Lung (tissue), 12 donors: ENCODE measurements around the gene LAMB4. TPM values are rescaled to one million over a fixed set of nuclear protein-coding genes. Genes with fewer than 3 reads are reported as not detected.

Experiments used
- ATAC-seq: fragments of 200-7000 bp; cut with Tn5 transposase; one replicate; pipeline ENCODE4 v1.9.1; 2020; ENCODE audit warnings: moderate number of reproducible peaks; ENCODE audit not compliant: insufficient read depth, low FRiP score
- DNase-seq, 3 donors: peaks; one replicate each; pipeline ENCODE4 v3.0.0-alpha.2; 2013 to 2017
- H3K27ac ChIP-seq, 2 donors: one replicate each; pipeline ENCODE4 v1.5.1; 2013; ENCODE audit warnings: mild to moderate bottlenecking in 2 of 2, moderate library complexity in 2 of 2, control low read depth in 1 of 2, inconsistent platforms in 1 of 2, low read depth in 1 of 2, low read length in 1 of 2
- H3K27me3 ChIP-seq, 3 donors: one replicate each; pipeline ENCODE4 v1.5.1; 2013; ENCODE audit warnings: low read length in 2 of 3; ENCODE audit not compliant: control insufficient read depth in 3 of 3, insufficient read depth in 3 of 3
- H3K36me3 ChIP-seq, 4 donors: one replicate each; pipeline ENCODE4 v1.5.1; 2013; ENCODE audit warnings: low read length in 4 of 4, mild to moderate bottlenecking in 1 of 4, moderate library complexity in 1 of 4; ENCODE audit not compliant: control insufficient read depth in 4 of 4, insufficient read depth in 4 of 4
- H3K4me1 ChIP-seq, 5 donors: one replicate each; pipeline ENCODE4 v1.5.1; 2013; ENCODE audit warnings: low read length in 5 of 5, mild to moderate bottlenecking in 2 of 5, moderate library complexity in 1 of 5; ENCODE audit not compliant: control insufficient read depth in 5 of 5, insufficient read depth in 5 of 5
- H3K4me3 ChIP-seq: one replicate; pipeline ENCODE4 v1.5.1; 2013; ENCODE audit warnings: mild to moderate bottlenecking, control low read depth, moderate library complexity
- H3K9ac ChIP-seq, 2 donors: one replicate each; pipeline ENCODE4 v1.5.1; 2013; ENCODE audit warnings: low read length in 2 of 2, control low read depth in 1 of 2; ENCODE audit not compliant: insufficient read depth in 1 of 2
- H3K9me3 ChIP-seq, 4 donors: one replicate each; pipeline ENCODE4 v1.5.1; 2013; ENCODE audit warnings: low read length in 3 of 4, mild to moderate bottlenecking in 1 of 4, moderate library complexity in 1 of 4; ENCODE audit not compliant: control insufficient read depth in 4 of 4, insufficient read depth in 3 of 4
- CTCF ChIP-seq: IDR thresholded peaks from 2 replicates; pipeline ENCODE4 v1.5.1; 2012; ENCODE audit warnings: mild to moderate bottlenecking; ENCODE audit errors: control extremely low read depth, extremely low read depth
- WGBS, 2 donors: extraction: QIAGEN DNeasy Blood & Tissue Kit; methylation state at CpG; one replicate each; pipeline ENCODE4 v1.1.7; 2013; 5-methylcytosine and 5-hydroxymethylcytosine counted together
- polyA plus RNA-seq, 2 donors: library from polyadenylated mRNA; stranded (reverse); fragments of 200-250 nt; gene quantifications; one replicate each; pipeline ENCODE4 v1.2.1, GENCODE V29; 2013
- total RNA-seq, 2 donors: library from RNA; depleted of rRNA in 1 of 2; stranded (reverse); fragments of >200 nt in 1 of 2; gene quantifications; one replicate each; pipeline ENCODE4 v1.2.1, GENCODE V29; 2014 to 2021
- donor health status: control.
- donor health status: control.
- donor health status: Bipolar disorder and iron deficiency.
- donor health status: healthy.
- donor health status: DM: yes; HTN: yes; CAD: no.

LAMB4 gene
- total and polyA plus RNA-seq, 4 donors: 0.06 to 0.63 (median 0.28) TPM

DNA sequence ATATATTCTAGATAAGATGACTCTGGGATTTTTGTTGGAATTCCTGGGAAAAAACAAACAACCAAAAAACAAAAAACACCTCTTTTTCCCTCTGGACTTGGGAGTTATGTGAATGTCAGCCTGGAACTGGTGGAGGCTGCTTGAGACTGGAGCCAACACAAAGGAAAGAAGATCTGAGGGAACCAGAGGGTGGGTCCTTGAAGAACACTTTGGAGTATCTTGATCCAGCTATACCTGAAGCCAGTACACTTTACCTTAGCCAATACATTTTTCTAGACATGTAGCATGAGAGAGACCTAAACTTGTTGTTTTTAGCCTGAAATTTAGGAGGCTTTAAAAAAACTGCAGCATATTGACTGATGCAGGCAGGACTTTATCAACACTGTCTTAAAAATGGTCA, 121.3 kb downstream of the LAMB4 start:
- DNase-seq (no peak), ATAC-seq (no peak)
- Histone ChIP-seq H3K27ac (no peak overlapping the region), H3K4me3 (no peak overlapping the region), H3K36me3 (no peaks in the 10 kb centered on the region), H3K9me3 (no peaks in the 10 kb centered on the region), H3K27me3 (no peaks in the 10 kb centered on the region), H3K9ac (no peak overlapping the region), H3K4me1 (peaks cover 3 to 48% (median 6%) of the 10 kb centered on the region in 5 donors)
- TF ChIP-seq CTCF: no peak

DNA sequence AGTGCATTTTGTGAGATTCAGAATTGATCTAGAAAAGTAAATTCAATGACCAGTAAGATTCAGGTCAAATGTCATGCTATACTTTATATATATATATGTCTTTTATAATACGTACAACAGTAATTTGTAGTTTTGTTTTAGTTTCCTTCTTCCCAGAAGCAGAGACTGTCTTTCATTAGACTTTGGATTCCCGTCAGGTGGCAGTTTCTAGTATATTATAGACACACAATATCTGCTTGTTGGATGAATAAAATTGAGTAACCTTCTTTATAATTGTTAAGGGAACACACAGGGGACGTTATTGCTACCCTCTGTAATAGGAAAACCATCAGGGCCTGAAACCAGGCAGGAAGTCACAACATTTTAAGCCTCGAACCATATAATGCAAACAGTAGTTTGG, 121.9 kb downstream of the LAMB4 start:
- H3K4me1 ChIP-seq: peaks cover 3 to 43% (median 6%) of the 10 kb centered on the region in 5 donors

DNA sequence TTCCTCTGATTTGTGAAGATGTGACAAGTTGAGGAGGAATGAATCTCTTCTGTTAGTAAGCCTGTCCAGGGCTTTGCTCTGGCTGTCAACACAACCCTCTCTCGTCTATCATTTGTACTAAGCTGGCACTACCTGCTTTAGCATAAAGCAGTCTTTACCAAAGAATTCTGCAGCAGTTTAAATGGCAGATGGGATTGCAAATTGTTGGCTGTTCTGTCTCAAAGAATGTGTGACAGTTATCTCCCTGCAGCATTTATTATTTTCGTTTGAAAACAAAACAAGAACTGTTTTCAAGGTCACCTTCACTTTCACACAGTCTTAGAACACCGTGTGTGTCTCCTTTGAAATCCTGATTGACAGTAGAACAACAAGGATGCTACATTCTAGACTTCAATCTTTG, 122.4 kb downstream of the LAMB4 start:
- H3K9me3 ChIP-seq: no peaks in the 10 kb centered on the region
- no peaks in the 10 kb centered on the region for H3K27me3 ChIP-seq
- ATAC-seq (no peak), DNase-seq (no peak)
- no peak for TF ChIP-seq CTCF
- no peaks in the 10 kb centered on the region for H3K36me3 ChIP-seq
- H3K27ac ChIP-seq: no peak overlapping the region
- H3K4me1 ChIP-seq: peaks cover 2 to 40% (median 7%) of the 10 kb centered on the region in 5 donors
- H3K4me3 ChIP-seq: no peak overlapping the region
- no peak overlapping the region for H3K9ac ChIP-seq
- 66 to 74% methylated on average over 3 of the region's 3 CpGs for WGBS, 2 donors

More for the DNA sequence above, 121.9 kb downstream of the LAMB4 start:
- Histone ChIP-seq H3K4me3 (no peak overlapping the region), H3K27me3 (no peaks in the 10 kb centered on the region), H3K27ac (no peak overlapping the region), H3K9me3 (no peaks in the 10 kb centered on the region), H3K36me3 (no peaks in the 10 kb centered on the region), H3K9ac (no peak overlapping the region)
- ATAC-seq (no peak), DNase-seq (no peak)
- TF ChIP-seq CTCF: no peak
- WGBS, 2 donors: 89 to 91% methylated on average over 4 of the region's 4 CpGs

DNA sequence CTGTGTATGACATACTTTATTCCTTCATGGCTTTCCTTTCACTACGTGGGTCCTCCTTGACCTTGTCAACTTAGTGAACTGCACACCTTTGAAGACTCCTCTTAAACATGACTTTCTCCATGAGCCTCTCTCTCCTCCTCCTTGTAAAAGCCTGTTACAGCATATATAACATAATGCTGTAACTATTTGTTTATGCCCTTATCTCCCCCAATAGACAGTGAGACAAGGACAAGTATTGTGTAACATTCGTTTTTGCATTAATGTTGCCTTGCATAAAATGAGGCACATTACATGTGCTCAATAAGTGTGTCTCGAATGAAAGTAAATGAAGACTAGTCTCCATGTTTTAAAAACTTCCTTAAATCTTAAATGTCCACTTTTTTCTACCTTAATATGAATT, 122.9 kb downstream of the LAMB4 start:
- Histone ChIP-seq H3K9me3 (no peaks in the 10 kb centered on the region), H3K36me3 (no peaks in the 10 kb centered on the region), H3K27ac (no peak overlapping the region), H3K4me1 (peaks cover 0 to 37% (median 7%) of the 10 kb centered on the region in 5 donors), H3K27me3 (no peaks in the 10 kb centered on the region), H3K4me3 (no peak overlapping the region), H3K9ac (peak overlapping the region in 1 of 2 donors; percentile 44)
- TF ChIP-seq CTCF: no peak
- ATAC-seq: no peak
- 63 to 66% methylated on average over 3 of the region's 3 CpGs for WGBS, 2 donors
- DNase-seq: peak in 2 of 3 donors; percentile 83
